NCI-H82 treated with DMSO at 0.1 percent for 48 hours (cell line): ENCODE results near the gene DOK4.

Source experiments
- DNase-seq: peaks from one replicate; lab custom pipeline; 2025; ENCODE audit not compliant: unreplicated experiment; lab: John Stamatoyannopoulos, UW

The DOK4 gene

GRCh38 chr16:57519796-57520360 lies 33.6 kb upstream of the DOK4 start:
- DNase-seq, result no peak

- DNase-seq, result no peak
Measured at GRCh38 chr16:57518922-57519321, 32.6 kb upstream of the DOK4 start.

- DNase-seq, result no peak
Measured at GRCh38 chr16:57518520-57518919, 32.2 kb upstream of the DOK4 start.

- DNase-seq, result no peak
Measured at GRCh38 chr16:57517397-57518367, 31.4 kb upstream of the DOK4 start.

- no peak for DNase-seq
Measured at GRCh38 chr16:57516773-57517172, 30.5 kb upstream of the DOK4 start.

GRCh38 chr16:57516176-57516725 lies 30.0 kb upstream of the DOK4 start:
- no peak for DNase-seq

- no peak for DNase-seq
Measured at GRCh38 chr16:57514791-57515600, 28.7 kb upstream of the DOK4 start.

- DNase-seq, result no peak
Measured at GRCh38 chr16:57514371-57514770, 28.1 kb upstream of the DOK4 start.

- DNase-seq, result no peak
Measured at GRCh38 chr16:57513371-57514102, 27.2 kb upstream of the DOK4 start.

- DNase-seq, result no peak
Measured at GRCh38 chr16:57512296-57513001, 26.2 kb upstream of the DOK4 start.

- no peak for DNase-seq
Measured at GRCh38 chr16:57510016-57510871, 24.0 kb upstream of the DOK4 start.

- DNase-seq, result no peak
Measured at GRCh38 chr16:57509231-57509923, 23.1 kb upstream of the DOK4 start.

GRCh38 chr16:57508035-57508425 lies 21.7 kb upstream of the DOK4 start:
- DNase-seq, result no peak

GRCh38 chr16:57507136-57508034 lies 21.1 kb upstream of the DOK4 start:
- DNase-seq, result no peak

GRCh38 chr16:57505169-57505568 lies 18.9 kb upstream of the DOK4 start:
- DNase-seq, result no peak

GRCh38 chr16:57504491-57504890 lies 18.2 kb upstream of the DOK4 start:
- no peak for DNase-seq

- no peak for DNase-seq
Measured at GRCh38 chr16:57504001-57504400, 17.7 kb upstream of the DOK4 start.

GRCh38 chr16:57503366-57503765 lies 17.1 kb upstream of the DOK4 start:
- DNase-seq, result no peak
